Activated T-cell treated with anti-CD3 and anti-CD28 coated beads, Interleukin-2, amount 50 U/mL, for 4 hours (primary cell): ENCODE measurements around the gene NUAK1. TPM values are rescaled to one million over a fixed set of nuclear protein-coding genes. Genes with fewer than 3 reads are reported as not detected.
A peak's percentile ranks its signal among the peaks of the same experiment; 100 is the strongest.

Source experiments
- ATAC-seq, 2 donors: fragments of 200-7000 bp; cut with Tn5 transposase; one replicate each; pipeline ENCODE4 v1.10.0; 2021
- DNase-seq: peaks from one replicate; pipeline ENCODE4 v3.0.0-alpha.2; 2020
- H3K27me3 Mint-ChIP-seq: one replicate; pipeline ENCODE4 v1.8.0; 2021; ENCODE audit warnings: low read depth, mixed read lengths
- H3K36me3 Mint-ChIP-seq: one replicate; pipeline ENCODE4 v1.8.0; 2022; ENCODE audit warnings: mixed read lengths; ENCODE audit not compliant: insufficient read depth
- H3K4me1 Mint-ChIP-seq: one replicate; pipeline ENCODE4 v1.8.0; 2021; ENCODE audit warnings: low read depth, mixed read lengths
- H3K4me3 Mint-ChIP-seq: one replicate; pipeline ENCODE4 v1.8.0; 2021; ENCODE audit warnings: mild to moderate bottlenecking, moderate library complexity, mixed read lengths
- H3K9me3 Mint-ChIP-seq: one replicate; pipeline ENCODE4 v1.8.0; 2021; ENCODE audit warnings: mixed read lengths
- total RNA-seq, 3 donors: library from RNA; stranded (reverse); gene quantifications; one replicate each; pipeline ENCODE4 v1.2.1, GENCODE V29; 2021

NUAK1 gene
- total RNA-seq, 3 donors from 2014 or later: 0.03 to 0.05 TPM; not detected in 1

DNA sequence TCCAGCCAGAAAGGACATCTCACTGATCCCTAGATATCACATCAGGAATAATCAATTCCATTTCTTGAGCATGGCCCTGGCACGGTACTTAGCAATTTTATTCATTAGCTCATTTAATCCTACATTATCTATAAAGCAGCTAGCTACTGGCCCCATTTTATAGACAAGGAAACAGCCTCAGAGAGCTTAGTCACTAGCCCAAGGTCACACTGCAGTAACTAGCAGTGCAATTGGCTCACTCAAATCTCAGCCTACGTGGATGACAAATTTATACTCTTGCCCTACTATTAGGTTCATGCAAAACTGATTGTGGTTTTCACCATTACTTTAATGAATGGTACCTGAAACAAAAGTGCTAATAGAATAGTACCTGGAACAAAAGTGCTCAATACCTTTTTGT lies 41.7 kb downstream of the NUAK1 start:
- no peaks in the 10 kb centered on the region for H3K36me3 Mint-ChIP-seq
- H3K4me1 Mint-ChIP-seq: no peaks in the 10 kb centered on the region
- ATAC-seq (no peak), DNase-seq (no peak)
- peaks cover 15% of the 10 kb centered on the region for H3K27me3 Mint-ChIP-seq
- no peaks in the 10 kb centered on the region for H3K9me3 Mint-ChIP-seq
- H3K4me3 Mint-ChIP-seq: no peak overlapping the region

DNA sequence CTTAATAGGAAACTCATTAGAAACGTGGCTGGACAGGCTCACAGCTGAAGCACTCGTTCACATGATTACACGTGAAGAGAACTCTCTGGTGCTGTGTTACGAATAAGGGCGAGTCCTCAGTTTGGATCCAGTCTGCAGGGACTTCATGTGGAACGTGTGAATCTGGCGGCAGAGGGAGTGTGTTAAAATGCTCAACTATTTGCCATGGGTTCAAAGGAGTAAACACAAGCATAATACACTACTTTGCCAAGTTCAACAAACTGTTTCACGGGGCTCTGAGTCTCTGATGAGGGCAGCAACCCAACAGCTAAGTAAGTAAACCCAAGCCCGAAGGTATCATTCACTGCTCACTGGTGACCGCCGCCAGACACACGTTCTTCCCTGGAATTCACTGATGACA lies 42.4 kb downstream of the NUAK1 start:
- peaks cover 12% of the 10 kb centered on the region for H3K27me3 Mint-ChIP-seq
- no peaks in the 10 kb centered on the region for H3K4me1 Mint-ChIP-seq
- no peaks in the 10 kb centered on the region for H3K36me3 Mint-ChIP-seq
- no peaks in the 10 kb centered on the region for H3K9me3 Mint-ChIP-seq
- no peak for DNase-seq
- ATAC-seq: no peak
- no peak overlapping the region for H3K4me3 Mint-ChIP-seq

DNA sequence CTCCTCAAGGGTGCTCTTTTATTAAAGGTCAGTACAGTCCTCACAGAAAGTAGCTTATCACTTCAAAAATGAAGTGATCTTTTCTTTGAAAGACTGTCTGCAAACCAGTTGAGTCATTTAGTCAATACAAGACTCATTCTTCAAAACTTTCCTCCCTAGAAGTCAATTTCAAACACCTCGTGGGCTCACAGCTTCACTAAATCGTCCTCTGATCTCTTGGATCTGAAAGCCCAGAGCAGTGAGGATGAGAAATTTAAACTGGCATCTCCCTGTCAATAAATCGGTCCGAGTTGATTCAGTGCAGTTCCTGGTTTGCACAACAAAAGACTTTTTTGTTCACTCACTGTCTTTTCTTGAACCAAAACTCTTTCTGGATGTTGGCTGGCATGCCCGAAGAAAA lies 44.5 kb downstream of the NUAK1 start:
- Mint-ChIP-seq H3K4me3 (no peak overlapping the region), H3K9me3 (no peaks in the 10 kb centered on the region), H3K27me3 (peaks cover 8% of the 10 kb centered on the region), H3K4me1 (no peaks in the 10 kb centered on the region), H3K36me3 (no peaks in the 10 kb centered on the region)
- no peak for DNase-seq
- ATAC-seq: no peak

DNA sequence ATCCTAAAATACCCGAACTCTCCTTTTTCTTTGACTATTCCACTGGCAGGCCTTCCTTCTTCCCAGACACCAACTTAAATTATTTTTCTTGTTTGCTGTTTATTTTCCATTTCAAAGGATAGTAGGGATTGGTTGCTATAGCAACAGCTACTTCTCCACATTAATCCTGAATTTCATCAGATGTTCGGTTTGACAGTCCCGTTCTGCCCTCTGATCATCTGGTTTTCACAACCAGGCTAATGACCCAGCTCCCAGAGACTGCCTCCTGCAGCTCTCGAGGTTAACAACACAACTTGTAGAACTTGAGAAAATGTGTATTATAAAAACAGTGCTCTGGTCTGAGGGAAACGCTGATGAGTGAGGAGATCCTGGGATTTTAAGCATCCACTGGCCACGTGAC lies 45.5 kb downstream of the NUAK1 start:
- ATAC-seq: no peak
- DNase-seq: no peak
- H3K4me3 Mint-ChIP-seq: no peak overlapping the region
- no peaks in the 10 kb centered on the region for H3K36me3 Mint-ChIP-seq
- peaks cover 3% of the 10 kb centered on the region for H3K27me3 Mint-ChIP-seq
- no peaks in the 10 kb centered on the region for H3K4me1 Mint-ChIP-seq
- no peaks in the 10 kb centered on the region for H3K9me3 Mint-ChIP-seq

DNA sequence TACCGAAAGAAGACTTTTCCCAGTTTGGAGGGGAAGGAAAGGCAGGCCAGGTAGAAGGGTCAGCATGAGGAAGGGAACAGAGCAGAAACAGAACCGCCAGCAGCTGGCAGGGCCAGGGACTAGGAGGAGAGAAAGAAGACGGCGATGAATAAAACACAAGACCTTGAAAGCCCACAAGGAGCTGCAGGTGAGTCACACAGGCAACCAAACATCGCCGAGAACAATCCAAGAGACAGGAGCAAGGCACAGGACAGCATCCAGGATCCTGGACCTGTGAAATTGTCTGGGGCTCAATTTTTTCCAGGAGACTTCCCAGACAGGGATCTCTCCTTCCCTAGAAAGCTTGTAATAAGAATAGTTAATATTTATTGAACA lies 47.3 kb downstream of the NUAK1 start:
- no peak overlapping the region for H3K4me3 Mint-ChIP-seq
- no peaks in the 10 kb centered on the region for H3K36me3 Mint-ChIP-seq
- H3K4me1 Mint-ChIP-seq: no peaks in the 10 kb centered on the region
- peaks cover 3% of the 10 kb centered on the region for H3K27me3 Mint-ChIP-seq
- DNase-seq (no peak), ATAC-seq (no peak)
- no peaks in the 10 kb centered on the region for H3K9me3 Mint-ChIP-seq

DNA sequence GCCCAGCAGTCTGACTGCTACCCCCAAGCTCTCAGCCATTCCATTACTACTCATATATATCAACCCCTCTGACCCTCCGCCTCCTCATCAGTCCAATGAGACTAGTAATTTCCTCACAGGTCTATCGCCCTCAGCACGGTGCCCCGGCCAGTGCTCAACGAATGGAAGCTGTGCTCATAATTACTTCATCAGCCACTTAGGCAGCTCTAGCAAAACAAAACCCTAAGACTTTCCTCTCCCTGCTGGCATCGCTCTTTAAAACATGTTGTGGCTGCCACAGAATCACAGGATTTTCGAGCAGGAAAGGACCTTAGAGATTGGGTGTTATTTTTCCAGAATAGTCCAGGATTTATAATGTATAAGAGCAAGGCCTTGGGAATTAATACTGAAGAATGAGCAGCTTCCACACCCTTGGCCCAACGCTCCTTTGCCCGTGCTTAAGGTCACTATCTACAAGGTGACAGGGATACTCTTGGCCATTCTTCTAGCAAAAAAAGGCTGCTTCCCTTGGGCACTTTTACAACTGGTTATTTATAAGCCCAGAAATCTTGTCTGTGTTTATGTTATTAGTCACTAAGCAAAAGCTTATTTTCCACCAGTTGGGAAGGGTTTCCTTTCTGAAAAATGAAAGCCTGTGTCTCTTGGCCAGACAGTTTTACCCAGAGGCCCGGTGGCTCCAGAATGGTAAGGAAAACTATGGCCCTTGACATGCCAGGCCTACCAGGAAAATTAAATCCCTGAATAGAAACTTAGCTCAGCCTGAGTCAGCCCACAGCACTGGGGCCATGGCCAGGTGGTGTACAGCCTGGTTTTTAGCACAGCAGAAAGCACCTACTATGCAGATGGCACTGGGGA lies 47.9 kb downstream of the NUAK1 start:
- peaks cover 3% of the 10 kb centered on the region for H3K27me3 Mint-ChIP-seq
- H3K9me3 Mint-ChIP-seq: no peaks in the 10 kb centered on the region
- H3K4me3 Mint-ChIP-seq: no peak overlapping the region
- no peak for ATAC-seq
- no peaks in the 10 kb centered on the region for H3K4me1 Mint-ChIP-seq
- DNase-seq: no peak
- H3K36me3 Mint-ChIP-seq: no peaks in the 10 kb centered on the region

DNA sequence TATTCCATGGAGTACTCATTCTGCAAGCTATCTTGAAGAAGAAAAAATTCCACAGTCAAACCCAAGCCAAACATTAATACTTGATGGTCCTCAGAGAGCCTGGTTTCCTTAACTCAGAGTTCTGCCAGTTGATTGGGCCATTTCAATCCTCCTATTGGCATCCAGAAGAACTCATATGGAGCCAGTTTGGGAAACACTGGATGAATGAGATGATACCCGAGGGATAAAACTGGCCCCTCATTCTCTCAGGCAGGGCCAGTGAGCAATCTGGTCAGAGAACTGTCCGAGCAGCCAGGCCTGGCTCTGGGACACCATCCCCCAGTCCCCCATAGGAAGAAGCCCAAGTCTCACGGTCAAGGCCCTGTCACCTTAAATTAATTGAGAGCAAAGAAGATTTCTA lies 48.8 kb downstream of the NUAK1 start:
- no peaks in the 10 kb centered on the region for H3K9me3 Mint-ChIP-seq
- no peak for ATAC-seq
- no peak overlapping the region for H3K4me3 Mint-ChIP-seq
- H3K4me1 Mint-ChIP-seq: no peaks in the 10 kb centered on the region
- no peaks in the 10 kb centered on the region for H3K36me3 Mint-ChIP-seq
- H3K27me3 Mint-ChIP-seq: peaks cover 3% of the 10 kb centered on the region
- DNase-seq: no peak

DNA sequence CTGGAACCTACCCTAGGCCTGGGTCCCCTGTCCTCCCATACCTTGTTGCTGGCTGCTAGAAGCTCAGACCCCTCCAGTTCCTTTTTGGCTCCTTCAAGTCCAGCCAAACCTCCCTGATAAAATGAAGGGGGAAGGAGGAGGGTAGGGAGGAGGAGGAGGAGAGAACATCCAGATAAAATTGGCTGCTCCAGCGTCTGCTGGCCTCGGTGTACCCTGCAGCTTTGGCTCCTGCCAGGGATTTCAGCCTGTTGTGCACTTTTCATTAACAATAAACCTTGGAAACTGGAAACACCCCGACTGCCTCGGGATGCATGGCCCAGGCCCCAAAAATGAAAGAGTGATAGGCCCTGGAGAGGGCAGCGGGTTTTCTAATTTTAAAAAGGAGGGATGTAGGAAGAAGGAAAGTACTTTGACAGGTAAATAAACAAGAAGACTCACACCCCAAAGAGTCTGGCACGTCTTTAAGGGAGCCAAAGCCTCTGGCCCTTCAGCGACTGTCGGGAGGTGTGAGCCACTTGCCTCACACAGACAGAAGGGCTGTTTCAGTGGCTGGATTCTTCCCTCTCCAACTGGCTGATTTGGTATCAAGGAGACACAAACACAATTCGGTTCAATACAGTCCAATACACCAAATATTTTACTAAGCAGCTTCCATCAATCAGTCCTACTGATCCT lies 49.8 kb downstream of the NUAK1 start:
- no peak for ATAC-seq
- no peaks in the 10 kb centered on the region for H3K36me3 Mint-ChIP-seq
- no peak for DNase-seq
- no peaks in the 10 kb centered on the region for H3K4me1 Mint-ChIP-seq
- H3K4me3 Mint-ChIP-seq: no peak overlapping the region
- H3K27me3 Mint-ChIP-seq: peaks cover 8% of the 10 kb centered on the region
- H3K9me3 Mint-ChIP-seq: no peaks in the 10 kb centered on the region

DNA sequence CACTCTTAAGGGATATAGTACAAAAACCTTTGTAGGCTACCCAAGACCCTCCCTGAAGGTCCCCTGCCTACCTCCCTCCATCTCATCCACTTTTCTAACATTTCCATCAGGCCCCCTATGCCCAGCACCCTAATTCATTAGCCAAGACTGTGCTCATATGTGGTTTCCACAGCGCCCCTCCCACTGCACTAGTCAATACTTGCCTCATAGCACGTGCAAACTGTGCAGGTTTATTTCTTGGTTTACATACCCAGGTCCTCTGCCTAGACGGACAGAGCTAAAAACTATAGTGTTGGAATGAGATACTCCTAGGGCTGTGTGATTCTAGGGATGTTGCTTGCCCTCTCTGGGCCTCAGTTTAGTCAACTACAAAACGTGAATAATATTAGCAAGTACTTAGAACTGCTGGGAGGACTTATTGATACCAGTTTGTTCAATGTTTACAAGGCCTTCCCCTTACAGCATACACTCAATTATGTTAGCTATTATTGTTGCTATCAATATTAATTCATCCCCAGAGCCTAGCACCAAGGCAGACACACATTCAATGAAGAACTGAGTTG lies 50.4 kb downstream of the NUAK1 start:
- no peaks in the 10 kb centered on the region for H3K36me3 Mint-ChIP-seq
- no peak for DNase-seq
- no peaks in the 10 kb centered on the region for H3K9me3 Mint-ChIP-seq
- no peaks in the 10 kb centered on the region for H3K4me1 Mint-ChIP-seq
- H3K27me3 Mint-ChIP-seq: peaks cover 13% of the 10 kb centered on the region
- ATAC-seq: no peak
- H3K4me3 Mint-ChIP-seq: no peak overlapping the region

DNA sequence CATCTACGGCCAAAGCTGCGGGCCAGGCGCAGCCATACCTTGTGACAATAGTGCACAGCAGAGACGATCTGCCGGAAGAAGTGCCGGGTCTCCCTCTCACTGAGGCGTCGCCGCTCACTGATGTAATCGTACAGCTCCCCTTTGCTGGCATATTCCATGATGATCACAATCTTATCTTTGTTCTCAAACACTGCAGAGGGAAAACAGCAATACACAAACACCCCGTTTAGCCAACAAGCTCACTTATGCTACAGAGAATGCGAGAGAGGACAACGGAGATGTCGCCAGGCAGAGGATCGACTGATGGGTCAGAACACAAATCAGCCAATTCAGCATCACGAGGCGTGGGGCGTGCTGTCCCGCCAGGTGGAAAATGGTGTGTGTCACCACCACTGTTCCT lies 52.1 kb downstream of the NUAK1 start:
- DNase-seq (no peak), ATAC-seq (no peak)
- no peak overlapping the region for H3K4me3 Mint-ChIP-seq
- no peaks in the 10 kb centered on the region for H3K9me3 Mint-ChIP-seq
- no peaks in the 10 kb centered on the region for H3K4me1 Mint-ChIP-seq
- H3K36me3 Mint-ChIP-seq: no peaks in the 10 kb centered on the region
- peaks cover 22% of the 10 kb centered on the region for H3K27me3 Mint-ChIP-seq

DNA sequence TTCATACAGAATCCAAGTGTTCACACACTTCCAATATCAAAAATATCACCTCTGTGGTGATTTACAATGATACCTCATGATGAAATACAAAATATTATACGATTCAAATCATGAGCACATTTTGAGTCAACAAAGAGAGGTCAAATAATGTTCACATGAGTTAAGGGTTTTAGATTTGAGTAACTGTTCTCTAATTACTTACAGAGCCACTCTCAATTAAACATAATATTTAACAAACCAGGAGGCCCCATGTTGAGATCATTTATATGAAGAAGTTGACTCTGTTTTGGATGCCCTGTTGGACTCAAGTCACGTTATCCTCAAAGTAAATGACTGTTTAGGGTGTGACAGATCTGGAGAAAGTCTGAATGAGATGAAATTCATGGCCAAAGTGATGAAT lies 53.5 kb downstream of the NUAK1 start:
- H3K27me3 Mint-ChIP-seq: peaks cover 26% of the 10 kb centered on the region
- ATAC-seq (peak in 1 of 2 donors; percentile 50), DNase-seq (no peak)
- H3K9me3 Mint-ChIP-seq: no peaks in the 10 kb centered on the region
- no peak overlapping the region for H3K4me3 Mint-ChIP-seq
- H3K4me1 Mint-ChIP-seq: no peaks in the 10 kb centered on the region
- H3K36me3 Mint-ChIP-seq: no peaks in the 10 kb centered on the region

DNA sequence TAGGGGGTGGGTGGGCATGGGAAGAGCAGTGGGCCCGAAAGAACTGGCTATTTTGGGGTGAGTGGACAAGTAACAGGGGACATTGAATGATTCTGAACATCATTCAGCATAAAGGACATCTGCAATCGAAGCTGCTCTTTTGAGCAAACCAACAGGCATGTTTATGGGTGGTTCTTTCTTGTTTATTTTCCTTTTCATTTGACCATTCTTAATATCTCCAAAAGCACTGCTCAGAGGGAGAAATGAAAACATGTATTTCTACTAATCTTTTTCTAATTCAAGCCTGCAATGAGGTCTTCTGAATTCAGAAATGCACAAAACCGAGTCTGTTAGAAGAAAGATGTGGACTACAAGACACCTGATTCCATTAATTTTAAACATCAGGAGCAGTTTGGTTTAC lies 54.0 kb downstream of the NUAK1 start:
- Mint-ChIP-seq H3K27me3 (peaks cover 29% of the 10 kb centered on the region), H3K9me3 (no peaks in the 10 kb centered on the region), H3K4me1 (no peaks in the 10 kb centered on the region), H3K4me3 (no peak overlapping the region), H3K36me3 (no peaks in the 10 kb centered on the region)
- no peak for DNase-seq
- ATAC-seq: no peak

DNA sequence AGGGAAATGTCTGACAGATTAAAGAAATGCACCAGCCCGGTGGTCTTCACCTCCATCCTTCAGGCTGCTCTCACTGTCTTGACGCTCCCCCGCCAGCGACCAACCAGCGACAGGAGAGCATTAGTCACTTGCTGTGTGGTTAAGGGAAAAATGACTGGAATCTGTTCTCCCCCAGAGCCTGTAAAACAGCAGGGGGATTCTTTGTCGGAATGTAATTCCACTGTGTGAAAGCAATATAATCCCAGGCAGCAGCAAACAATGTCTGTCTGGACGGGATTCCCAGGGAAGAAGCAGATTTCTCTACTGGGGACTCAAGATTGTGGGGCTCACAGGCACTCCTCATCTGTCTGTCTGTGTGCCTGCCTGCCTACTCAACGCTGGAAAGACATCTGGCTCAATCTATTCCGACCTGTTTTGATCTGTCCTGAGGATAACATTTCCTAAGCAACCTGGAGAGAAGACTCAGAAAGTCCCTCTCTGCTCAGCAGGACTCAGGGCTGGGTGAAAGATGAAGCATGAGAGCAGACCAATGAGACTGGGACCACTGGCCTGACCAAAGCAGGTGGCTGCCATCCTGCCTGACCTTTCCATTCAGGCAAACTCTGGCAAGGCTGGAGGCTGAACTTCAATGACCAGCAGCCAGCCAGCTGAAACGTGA lies 54.6 kb downstream of the NUAK1 start:
- Mint-ChIP-seq H3K9me3 (no peaks in the 10 kb centered on the region), H3K27me3 (peaks cover 29% of the 10 kb centered on the region), H3K4me1 (no peaks in the 10 kb centered on the region), H3K36me3 (no peaks in the 10 kb centered on the region), H3K4me3 (no peak overlapping the region)
- DNase-seq (no peak), ATAC-seq (no peak)

DNA sequence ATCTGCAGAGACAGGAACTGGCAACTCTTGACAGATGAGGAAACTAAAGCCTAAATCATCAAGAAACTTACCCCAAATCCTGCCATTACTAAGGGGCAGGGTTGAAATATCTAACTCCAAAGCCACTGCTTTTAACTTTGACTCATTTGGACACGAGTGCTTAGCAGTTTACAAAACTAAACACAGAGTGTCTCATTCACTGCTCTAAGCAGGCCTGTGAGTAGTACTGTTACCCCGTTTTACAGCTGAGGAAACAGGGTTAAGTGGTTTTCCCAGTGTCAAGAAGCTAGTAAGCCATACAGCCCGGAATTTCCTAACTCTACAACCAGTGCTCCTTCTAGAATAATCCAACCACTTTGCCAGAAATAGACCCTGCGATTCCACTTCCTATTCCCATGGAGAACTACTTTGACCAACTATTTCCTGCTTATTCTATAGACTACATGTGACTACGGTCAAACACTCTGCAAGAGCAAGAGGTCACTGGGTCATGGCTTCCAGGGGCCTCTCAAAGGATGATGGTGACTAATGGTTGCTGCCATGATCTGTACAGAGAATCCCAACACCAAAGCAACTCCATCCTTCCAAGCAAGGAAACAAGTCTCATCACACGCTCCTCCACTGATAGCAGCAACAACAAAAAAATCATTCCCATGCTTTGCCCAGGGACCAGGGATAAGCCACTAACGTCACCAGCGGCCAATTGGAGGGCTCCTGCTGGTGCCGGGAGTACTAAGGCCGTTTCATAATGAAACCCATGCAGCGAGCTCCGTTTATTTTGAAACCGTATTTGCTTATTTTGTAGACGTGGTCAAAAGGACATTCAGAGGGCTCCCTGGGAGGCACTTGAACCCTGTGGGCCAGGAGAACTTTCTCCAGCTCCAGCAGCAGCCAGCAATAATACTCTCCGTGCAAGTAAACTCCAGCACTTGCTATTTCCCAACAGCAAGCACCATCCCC lies 56.3 kb downstream of the NUAK1 start:
- Mint-ChIP-seq H3K4me1 (no peaks in the 10 kb centered on the region), H3K4me3 (no peak overlapping the region), H3K36me3 (no peaks in the 10 kb centered on the region), H3K27me3 (peaks cover 34% of the 10 kb centered on the region), H3K9me3 (no peaks in the 10 kb centered on the region)
- no peak for DNase-seq
- no peak for ATAC-seq
